ENCODE measurements around the gene OLFM1.

OLFM1 gene

DNA sequence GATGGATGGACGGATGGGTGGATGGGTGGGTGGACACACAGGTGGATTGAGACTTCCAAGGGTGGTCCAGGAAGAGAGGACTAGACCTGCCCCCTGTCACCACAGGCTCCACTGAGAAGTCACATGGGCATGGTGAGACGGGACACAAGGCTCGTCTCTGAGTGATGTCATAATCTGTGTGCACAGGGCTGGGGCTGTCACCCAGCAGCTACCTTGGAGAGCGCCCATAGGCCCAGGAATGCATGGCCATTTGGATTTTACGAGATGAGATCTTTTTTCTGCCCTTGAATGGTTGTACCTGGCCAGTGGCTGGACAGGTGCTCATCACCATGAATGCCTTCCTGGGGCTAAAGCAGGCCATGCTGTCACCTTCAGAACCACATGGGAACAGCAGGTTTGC, 3.1 kb downstream of the OLFM1 start:
- FAIRE-seq = no peak

DNA sequence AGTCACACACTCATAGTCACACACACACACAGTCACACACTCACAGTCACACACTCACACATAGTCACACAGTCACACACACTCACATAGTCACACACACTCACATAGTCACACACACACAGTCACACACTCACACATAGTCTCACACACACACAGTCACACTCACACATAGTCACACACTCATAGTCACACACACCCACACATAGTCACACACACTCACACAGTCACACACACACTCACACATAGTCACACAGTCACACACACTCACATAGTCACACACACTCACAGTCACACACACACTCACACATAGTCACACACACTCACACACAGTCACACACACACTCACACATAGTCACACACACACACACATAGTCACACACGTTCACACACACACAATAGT, 4.1 kb downstream of the OLFM1 start:
- FAIRE-seq = no peak

GRCh38 chr9:135093111-135093510, 5.6 kb downstream of the OLFM1 start:
- no peak for FAIRE-seq

DNA sequence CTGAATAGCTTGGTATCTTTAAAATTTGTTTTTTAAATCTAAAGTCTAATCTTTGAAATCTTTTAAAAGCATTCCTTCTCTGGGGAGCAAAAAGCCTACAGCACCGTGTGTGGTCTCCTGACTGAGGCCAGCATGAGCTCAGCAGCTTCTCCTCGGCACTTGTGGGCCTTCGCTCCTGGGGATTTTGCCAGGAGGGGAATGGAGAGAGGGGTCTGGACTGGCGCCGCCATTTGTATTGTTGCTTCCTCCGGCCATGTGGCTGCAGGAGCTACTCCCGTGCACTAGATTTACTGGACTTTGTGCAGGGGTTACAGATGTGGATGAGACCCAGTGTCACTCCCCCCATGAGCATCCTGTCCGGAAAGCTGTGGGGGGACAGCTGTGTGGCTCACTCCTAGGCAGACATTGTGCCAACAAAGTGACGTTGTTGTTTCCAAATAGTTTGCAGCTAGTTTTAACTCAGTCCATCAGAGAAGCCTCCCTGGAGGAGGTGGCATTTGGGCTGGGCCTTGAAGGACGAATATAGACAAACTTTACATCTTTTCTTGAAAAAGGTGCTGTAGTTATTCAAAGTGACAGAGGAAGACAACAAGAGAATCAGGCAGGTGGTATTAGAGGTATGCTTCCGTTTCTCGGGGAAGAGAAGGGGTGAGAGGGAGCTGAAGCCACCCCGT, 6.6 kb downstream of the OLFM1 start:
- FAIRE-seq = no peak

- no peak for FAIRE-seq
Measured at GRCh38 chr9:135095470-135096407, 8.3 kb downstream of the OLFM1 start.

DNA sequence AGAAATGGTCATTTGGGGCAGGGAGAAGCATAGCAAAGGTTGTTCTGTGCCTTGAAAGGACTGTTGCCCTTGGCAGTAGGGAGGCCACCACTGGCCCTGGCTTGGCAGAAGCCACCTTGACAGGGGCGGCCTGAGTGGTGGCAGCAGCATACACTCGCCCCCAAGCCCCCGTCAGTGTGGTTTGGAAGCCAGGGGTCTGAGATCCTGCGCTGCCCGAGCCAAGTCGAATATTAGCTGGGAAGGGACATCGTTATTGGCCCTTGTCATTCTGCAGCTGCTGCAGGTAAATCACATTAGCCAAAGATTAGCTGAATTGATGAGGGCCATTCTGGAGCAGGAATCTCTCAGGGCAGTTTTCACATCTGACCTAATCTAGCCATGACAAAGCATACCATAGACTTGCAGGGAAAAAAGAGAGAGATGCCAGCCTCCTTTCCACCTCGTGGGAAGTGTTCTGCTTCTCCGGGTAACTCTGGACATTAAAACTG, 9.0 kb downstream of the OLFM1 start:
- FAIRE-seq = no peak

- FAIRE-seq = no peak
Measured at GRCh38 chr9:135098400-135099105, 11.1 kb downstream of the OLFM1 start.

- no peak for FAIRE-seq
Measured at GRCh38 chr9:135099574-135099973, 12.1 kb downstream of the OLFM1 start.

DNA sequence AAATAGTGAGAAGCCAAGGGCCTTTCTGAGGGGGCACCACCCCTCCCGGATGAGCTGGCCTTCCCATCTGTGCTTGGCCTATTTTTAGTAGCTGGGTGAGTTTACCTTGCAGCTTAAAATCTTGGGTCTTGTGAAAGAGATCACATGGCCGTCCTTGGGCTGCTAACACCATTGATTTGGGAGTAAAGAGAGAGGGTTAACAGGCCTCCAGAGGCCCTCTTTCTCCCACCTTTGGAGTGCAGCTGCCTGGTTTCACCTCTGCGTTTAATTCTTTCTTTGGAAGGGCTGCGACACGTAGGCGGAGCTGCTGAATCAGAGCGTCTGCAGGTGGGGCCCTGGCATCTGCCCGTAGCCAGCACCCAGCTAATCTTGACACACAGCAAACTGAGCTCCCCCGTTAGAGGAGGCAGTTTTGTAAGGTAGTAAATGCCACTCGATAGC, 12.8 kb downstream of the OLFM1 start:
- no peak for FAIRE-seq

GRCh38 chr9:135100725-135101410, 13.4 kb downstream of the OLFM1 start:
- no peak for FAIRE-seq

DNA sequence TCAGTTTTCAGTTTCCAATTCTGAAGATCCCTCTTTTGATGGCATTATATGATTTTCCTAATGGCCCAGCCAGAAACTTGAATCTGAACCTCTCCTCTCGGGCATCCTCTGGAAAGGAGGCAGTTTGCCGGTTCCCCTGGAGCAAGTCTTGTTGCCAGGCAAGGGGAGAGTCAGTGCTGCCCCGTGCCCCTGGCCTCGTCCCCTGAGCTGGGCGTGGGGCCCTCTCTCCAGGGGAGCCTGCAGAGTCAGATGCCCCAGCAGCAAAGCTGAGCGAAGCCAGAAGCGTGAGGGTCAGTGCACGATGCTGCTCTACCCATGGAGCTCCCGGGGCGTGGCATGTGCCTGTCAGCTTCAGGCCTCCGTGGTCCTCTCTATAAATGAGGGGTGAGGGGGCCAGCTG, 14.0 kb downstream of the OLFM1 start:
- FAIRE-seq = no peak

GRCh38 chr9:135101926-135102325, 14.5 kb downstream of the OLFM1 start:
- FAIRE-seq = no peak

DNA sequence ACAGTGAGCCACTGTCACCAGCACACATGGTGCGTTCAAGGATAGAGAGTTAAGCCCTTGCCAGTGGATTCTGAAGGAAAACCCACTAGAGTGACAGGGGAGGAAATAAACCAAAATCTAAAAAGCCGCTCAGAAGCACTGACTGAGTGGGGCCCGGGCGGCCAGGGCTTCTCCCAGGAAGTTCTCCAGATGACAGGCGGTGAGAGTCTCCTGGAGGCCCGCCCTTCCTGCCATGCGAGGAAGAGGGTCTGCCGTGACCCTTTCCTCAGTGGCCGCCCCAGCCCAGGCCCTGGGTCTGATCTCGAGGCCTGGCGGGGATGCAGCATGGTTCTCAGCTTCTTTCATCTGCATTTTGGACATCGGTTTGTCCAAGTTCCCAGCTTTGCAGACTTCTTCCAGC, 14.9 kb downstream of the OLFM1 start:
- FAIRE-seq = no peak

- no peak for FAIRE-seq
Measured at GRCh38 chr9:135103001-135103446, 15.6 kb downstream of the OLFM1 start.

DNA sequence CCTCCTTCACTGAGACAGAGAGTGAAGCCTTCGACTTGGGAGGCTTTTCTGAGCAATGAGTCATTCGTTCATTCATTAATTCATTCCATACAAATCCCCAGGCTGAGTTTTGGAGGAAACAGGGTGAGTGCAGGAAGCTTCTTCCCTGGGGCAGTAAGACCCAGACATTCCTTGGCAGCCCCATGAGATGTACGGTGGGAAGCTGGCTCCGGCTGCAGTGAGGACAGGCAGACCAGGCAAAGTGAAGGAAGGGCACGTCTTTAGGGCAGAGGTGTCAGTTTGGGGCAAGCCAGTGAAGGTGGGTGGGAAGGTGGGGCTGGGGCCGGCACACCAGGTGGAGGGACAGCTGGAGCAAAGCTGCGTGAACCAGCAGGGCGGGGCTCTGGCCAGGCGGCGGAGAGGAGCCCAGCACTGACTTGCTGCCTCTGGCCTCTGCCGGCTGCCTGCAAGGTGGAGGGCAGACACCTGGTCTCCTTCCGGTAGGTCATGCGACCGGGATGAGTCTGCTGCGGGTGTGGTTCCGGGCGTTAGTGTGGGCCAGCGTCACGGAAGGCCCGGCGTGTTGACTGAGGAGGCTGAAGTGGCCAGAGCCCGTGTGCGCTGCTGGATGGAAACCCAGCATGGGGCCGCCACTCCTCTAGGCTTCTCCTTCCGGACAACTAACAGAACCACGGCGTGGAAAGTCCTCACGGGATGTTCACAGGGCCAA, 16.6 kb downstream of the OLFM1 start:
- no peak for FAIRE-seq

- no peak for FAIRE-seq
Measured at GRCh38 chr9:135104761-135105160, 17.3 kb downstream of the OLFM1 start.

DNA sequence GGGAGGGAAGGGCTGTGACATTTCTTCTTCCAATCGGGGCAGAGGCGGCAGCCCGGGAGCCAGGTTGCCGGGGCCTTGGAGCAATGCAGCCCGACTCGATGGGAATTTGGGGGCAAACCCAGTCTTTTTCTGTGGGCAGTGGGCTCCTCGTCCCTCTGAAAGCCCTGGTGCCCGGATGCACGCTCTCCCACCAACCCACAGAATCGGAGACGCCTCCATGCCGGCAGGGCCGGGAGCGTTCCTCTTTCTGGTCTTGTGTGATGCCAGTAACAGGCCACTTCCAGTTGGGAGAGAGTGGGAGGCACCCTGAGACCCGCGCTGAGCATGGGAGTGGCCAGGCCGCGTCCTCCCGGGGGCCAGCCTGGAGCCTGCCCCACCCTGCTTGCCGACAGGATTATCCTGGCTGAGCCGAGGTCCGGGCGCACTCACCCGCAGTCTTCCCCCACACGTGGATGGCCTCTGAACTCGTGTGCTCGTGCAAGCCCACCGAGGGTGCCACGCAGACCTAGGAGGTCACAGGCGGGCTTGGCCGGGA, 17.8 kb downstream of the OLFM1 start:
- no peak for FAIRE-seq

DNA sequence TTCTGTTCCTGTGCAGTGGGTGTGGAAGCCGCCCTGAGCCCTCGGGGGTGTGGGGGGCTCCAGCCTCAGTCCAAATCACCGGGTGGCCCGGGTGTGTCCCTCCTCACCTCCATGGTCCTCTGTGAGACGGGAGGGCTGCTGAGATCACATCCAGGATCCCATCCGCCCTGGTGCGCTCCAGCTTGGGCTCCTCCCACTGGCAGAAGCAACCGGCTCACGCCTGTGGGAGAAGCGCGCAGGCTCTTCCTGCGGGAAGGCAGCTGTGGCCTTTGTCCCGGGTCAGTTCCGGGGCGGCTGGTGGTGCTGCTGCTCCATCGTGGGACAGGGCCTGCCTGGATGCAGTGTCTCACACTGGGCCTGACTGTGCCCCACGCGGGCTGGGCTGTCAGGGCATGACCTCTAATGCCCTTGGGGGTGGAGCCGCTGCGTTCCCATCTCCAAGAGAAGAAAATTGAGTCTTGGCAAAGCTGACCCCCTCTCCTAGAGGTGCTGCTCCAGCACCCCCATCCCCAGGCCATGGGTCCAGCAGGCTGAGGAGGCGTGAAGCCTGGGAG, 18.5 kb downstream of the OLFM1 start:
- FAIRE-seq = no peak

GRCh38 chr9:135106551-135107270, 19.2 kb downstream of the OLFM1 start:
- FAIRE-seq = no peak

- no peak for FAIRE-seq
Measured at GRCh38 chr9:135107581-135108235, 20.2 kb downstream of the OLFM1 start.

All from TTC549 (cell line).